Measurements from ENCODE around the gene PSMC3IP.

The PSMC3IP gene

DNA sequence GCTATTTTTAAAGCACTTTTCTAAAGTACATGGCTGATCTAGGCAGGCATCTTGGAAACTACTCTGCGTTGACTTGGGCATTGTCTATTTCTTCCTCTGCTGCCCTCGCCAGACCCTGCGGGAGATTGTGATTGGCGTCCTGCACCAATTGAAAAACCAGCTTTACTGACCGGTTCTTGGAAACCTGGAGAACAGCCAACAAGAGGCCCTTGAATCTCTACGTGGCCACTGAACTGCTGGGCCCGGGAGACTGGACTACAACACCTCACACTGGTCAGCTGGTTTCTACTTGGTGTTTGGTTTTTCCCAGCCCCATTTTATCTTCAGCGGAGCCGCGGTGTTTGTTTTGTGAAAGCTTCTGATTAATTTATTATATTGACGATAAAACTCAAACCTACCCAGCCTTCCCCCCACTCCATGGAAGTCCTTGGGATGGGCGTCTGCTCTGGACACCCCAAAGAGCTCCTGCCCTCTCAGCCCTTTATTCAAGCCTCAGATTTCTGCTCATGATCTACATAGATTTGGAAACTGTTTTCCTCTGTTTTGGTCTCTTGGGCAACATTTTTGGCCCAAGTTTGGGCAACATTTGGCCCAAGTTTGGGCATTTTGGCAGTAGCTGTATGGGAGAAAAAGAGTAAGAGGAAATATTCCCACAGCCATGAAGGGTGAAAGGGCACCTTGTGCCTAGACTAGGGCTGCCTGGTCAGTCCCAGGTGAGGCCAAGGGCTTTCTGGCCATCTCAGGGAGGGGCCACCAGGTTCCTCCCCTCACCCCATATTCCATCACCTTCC is 5.9 kb downstream of the PSMC3IP start:
- Histone ChIP-seq H3K9ac (ENCODE audit: insufficient read length, low read depth) (no peak overlapping the region), H3K9me3 (ENCODE audit: insufficient read depth, low read length) (no peaks in the 10 kb centered on the region), H3K4me1 (ENCODE audit: insufficient read depth, insufficient read length) (peaks cover 3% of the 10 kb centered on the region), H3K4me3 (ENCODE audit: insufficient read length, low read depth) (no peak overlapping the region), H3K36me3 (ENCODE audit: insufficient read depth, insufficient read length, low read length) (peaks cover 90% of the 10 kb centered on the region), H3K27me3 (ENCODE audit: insufficient read depth, insufficient read length) (no peaks in the 10 kb centered on the region)
- TF ChIP-seq YY1 (IDR thresholded peaks at IDR 0.05; ENCODE audit: insufficient read depth, insufficient read length) (no peak), SUZ12 (IDR thresholded peaks at IDR 0.05; ENCODE audit: extremely low read depth, insufficient read depth, insufficient read length) (no peak), ZNF274 (IDR thresholded peaks at IDR 0.05; ENCODE audit: low read depth, low read length) (no peak)
- no peak for DNase-seq (ENCODE audit: low read depth, low spot score)

DNA sequence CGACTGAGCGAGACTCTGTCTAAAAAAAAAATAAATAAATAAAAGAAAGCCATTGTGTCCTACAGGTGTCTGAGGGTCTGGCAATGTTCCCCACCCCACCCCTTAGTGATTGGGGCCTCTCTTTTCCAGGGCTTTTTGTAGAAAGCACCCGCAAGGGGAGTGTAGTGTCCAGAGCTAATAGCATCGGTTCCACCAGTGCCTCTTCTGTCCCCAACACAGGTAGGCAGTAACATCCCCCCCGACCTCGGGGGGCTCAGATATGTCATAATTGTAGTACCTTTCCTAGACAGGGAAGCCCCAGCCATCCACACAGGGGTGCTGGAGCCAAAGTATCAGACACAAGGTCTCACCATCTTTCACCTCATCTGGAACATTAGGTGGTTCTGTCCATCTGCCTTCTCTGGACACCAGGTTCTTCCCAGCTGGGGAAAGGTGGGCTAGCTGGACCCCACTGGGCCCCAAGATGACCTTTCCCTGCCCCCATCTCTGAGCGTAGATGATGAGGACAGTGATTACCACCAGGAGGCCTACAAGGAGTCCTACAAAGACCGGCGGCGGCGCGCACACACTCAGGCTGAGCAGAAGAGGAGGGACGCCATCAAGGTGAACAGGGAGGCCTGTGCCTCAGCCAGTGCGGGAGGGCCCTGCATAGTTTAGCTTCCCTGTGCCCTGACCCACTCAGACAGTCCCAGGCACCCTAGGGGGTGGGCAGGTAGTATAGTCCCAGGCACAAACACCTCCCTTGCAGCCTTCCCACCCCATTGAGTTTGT is 9.0 kb downstream of the PSMC3IP start:
- no peaks in the 10 kb centered on the region for H3K9me3 ChIP-seq (ENCODE audit: insufficient read depth, low read length)
- H3K4me3 ChIP-seq (ENCODE audit: insufficient read length, low read depth), result no peak overlapping the region
- DNase-seq (ENCODE audit: low read depth, low spot score), result no peak
- TF ChIP-seq ZNF274 (IDR thresholded peaks at IDR 0.05; ENCODE audit: low read depth, low read length) (no peak), YY1 (IDR thresholded peaks at IDR 0.05; ENCODE audit: insufficient read depth, insufficient read length) (no peak), SUZ12 (IDR thresholded peaks at IDR 0.05; ENCODE audit: extremely low read depth, insufficient read depth, insufficient read length) (no peak)
- H3K9ac ChIP-seq (ENCODE audit: insufficient read length, low read depth), result no peak overlapping the region
- H3K27me3 ChIP-seq (ENCODE audit: insufficient read depth, insufficient read length), result no peaks in the 10 kb centered on the region
- H3K4me1 ChIP-seq (ENCODE audit: insufficient read depth, insufficient read length), result peaks cover 14% of the 10 kb centered on the region
- peaks cover 91% of the 10 kb centered on the region for H3K36me3 ChIP-seq (ENCODE audit: insufficient read depth, insufficient read length, low read length)

DNA sequence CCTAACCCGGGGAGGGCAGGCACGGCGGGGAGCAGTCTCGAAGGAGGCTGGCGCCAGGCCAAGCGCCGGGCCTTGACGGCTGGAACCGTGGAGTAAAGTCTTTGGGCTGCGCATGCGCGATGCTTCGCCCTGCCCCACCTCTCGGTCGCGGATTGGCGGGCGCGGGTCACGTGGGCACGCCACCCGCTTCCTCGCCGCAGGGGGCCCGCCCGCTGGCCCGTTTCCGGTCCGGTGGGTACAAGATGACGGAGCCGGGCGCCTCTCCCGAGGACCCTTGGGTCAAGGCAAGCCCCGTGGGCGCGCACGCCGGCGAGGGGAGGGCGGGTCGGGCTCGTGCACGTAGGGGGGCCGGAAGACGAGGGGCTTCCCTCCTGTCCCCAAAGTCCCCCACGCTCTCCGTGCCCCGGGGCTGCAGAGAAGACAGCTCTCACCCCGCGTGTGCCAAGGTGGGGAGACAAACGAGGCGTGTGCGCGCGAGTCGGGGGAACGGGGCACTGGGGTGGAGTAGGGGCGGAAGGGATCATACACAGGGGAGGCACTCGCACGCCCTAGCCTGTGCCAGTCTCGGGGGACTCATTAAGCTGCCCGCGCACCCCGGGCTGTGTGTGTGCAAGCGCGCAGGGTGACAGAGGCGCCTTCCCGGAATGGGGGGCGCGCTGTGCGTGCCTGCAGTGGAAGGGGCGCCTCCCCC is 10.5 kb downstream of the PSMC3IP start, which contains the start of gene MLX:
MLX (plus strand) TSS at position 218 of the 691 bp plus-strand sequence; CDS start at position 243, 25 bp downstream.
- Histone ChIP-seq H3K9ac (ENCODE audit: insufficient read length, low read depth) (peak within 1 kb of the TSS; percentile 88), H3K4me1 (ENCODE audit: insufficient read depth, insufficient read length) (peaks cover 19% of the 10 kb centered on the region), H3K9me3 (ENCODE audit: insufficient read depth, low read length) (no peaks in the 10 kb centered on the region), H3K4me3 (ENCODE audit: insufficient read length, low read depth) (peak within 1 kb of the TSS; percentile 91), H3K27me3 (ENCODE audit: insufficient read depth, insufficient read length) (no peaks in the 10 kb centered on the region), H3K36me3 (ENCODE audit: insufficient read depth, insufficient read length, low read length) (peaks cover 85% of the 10 kb centered on the region)
- TF ChIP-seq YY1 (IDR thresholded peaks at IDR 0.05; ENCODE audit: insufficient read depth, insufficient read length) (no peak), SUZ12 (IDR thresholded peaks at IDR 0.05; ENCODE audit: extremely low read depth, insufficient read depth, insufficient read length) (no peak), ZNF274 (IDR thresholded peaks at IDR 0.05; ENCODE audit: low read depth, low read length) (no peak)
- peak; percentile 68 for DNase-seq (ENCODE audit: low read depth, low spot score)

DNA sequence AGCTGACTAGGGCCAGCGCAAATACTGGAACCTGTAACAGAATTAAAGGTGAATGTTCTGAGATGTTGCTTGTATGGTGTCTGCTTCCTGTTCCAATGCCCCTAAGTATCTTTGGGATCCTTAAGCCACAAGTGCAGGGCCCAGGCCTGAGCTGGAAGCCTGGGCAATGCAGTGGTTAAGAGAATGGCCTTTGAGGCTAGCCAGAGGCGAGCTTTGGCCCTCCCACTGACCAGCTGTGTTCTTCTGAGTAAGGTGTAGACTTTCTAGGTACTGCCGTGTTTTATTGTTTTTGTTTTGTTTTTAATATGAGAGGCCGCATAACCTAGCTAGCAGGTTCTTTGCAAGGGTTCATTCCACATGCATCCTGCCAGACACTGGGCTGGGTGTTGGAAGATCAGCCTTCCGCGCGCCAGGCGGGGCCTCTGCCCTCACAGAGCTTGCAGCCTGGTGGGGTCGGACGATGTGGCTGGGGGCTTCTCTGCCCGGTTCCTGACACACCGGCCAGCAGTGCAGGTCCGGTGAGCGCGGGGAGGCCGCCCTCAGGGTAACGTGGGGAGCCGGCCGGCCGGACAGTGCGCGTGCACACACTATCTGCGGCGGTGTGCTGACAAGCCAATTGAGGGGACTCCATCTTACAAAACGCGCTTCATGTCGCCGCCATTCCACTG is 11.2 kb downstream of the PSMC3IP start:
- Histone ChIP-seq H3K4me3 (ENCODE audit: insufficient read length, low read depth) (peak overlapping the region; percentile 91), H3K9ac (ENCODE audit: insufficient read length, low read depth) (peak overlapping the region; percentile 88), H3K9me3 (ENCODE audit: insufficient read depth, low read length) (no peaks in the 10 kb centered on the region), H3K27me3 (ENCODE audit: insufficient read depth, insufficient read length) (no peaks in the 10 kb centered on the region), H3K4me1 (ENCODE audit: insufficient read depth, insufficient read length) (peaks cover 19% of the 10 kb centered on the region), H3K36me3 (ENCODE audit: insufficient read depth, insufficient read length, low read length) (peaks cover 78% of the 10 kb centered on the region)
- peak; percentile 28 for TF ChIP-seq YY1 (IDR thresholded peaks at IDR 0.05; ENCODE audit: insufficient read depth, insufficient read length)
- no peak for TF ChIP-seq SUZ12 (IDR thresholded peaks at IDR 0.05; ENCODE audit: extremely low read depth, insufficient read depth, insufficient read length)
- DNase-seq (ENCODE audit: low read depth, low spot score), result no peak

DNA sequence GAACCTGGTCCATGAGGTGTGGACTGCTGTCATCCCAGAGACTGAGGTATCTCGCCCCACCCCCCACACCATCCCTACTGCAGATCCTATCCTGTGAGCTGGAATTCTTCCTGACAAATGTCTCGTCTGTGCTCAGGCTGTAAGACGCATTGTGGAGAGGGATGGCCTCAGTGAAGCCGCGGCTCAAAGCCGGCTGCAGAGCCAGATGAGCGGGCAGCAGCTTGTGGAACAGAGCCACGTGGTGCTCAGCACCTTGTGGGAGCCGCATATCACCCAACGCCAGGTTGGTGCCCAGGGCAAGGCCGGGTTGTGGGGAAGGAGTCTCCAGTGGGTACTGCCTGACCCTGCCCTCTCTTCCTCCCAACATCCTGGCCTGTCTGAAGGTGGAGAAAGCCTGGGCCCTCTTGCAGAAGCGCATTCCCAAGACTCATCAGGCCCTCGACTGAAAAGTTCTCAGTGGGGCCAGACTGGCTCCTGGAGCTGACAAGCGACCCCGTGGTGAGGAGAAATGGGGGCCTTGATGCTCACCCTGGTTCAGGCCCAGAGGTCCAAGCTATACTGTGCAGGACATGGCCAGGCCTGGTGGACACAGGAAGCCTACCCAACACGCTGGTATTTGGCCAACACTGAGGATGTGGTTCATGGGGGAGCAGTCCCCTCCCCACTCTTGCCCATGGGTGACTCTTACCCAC is 11.9 kb downstream of the PSMC3IP start:
- no peaks in the 10 kb centered on the region for H3K27me3 ChIP-seq (ENCODE audit: insufficient read depth, insufficient read length)
- peaks cover 19% of the 10 kb centered on the region for H3K4me1 ChIP-seq (ENCODE audit: insufficient read depth, insufficient read length)
- peak overlapping the region; percentile 88 for H3K9ac ChIP-seq (ENCODE audit: insufficient read length, low read depth)
- no peak for DNase-seq (ENCODE audit: low read depth, low spot score)
- TF ChIP-seq YY1 (IDR thresholded peaks at IDR 0.05; ENCODE audit: insufficient read depth, insufficient read length) (no peak), ZNF274 (IDR thresholded peaks at IDR 0.05; ENCODE audit: low read depth, low read length) (no peak), SUZ12 (IDR thresholded peaks at IDR 0.05; ENCODE audit: extremely low read depth, insufficient read depth, insufficient read length) (no peak)
- H3K9me3 ChIP-seq (ENCODE audit: insufficient read depth, low read length), result no peaks in the 10 kb centered on the region
- H3K4me3 ChIP-seq (ENCODE audit: insufficient read length, low read depth), result no peak overlapping the region
- H3K36me3 ChIP-seq (ENCODE audit: insufficient read depth, insufficient read length, low read length), result peaks cover 72% of the 10 kb centered on the region

DNA sequence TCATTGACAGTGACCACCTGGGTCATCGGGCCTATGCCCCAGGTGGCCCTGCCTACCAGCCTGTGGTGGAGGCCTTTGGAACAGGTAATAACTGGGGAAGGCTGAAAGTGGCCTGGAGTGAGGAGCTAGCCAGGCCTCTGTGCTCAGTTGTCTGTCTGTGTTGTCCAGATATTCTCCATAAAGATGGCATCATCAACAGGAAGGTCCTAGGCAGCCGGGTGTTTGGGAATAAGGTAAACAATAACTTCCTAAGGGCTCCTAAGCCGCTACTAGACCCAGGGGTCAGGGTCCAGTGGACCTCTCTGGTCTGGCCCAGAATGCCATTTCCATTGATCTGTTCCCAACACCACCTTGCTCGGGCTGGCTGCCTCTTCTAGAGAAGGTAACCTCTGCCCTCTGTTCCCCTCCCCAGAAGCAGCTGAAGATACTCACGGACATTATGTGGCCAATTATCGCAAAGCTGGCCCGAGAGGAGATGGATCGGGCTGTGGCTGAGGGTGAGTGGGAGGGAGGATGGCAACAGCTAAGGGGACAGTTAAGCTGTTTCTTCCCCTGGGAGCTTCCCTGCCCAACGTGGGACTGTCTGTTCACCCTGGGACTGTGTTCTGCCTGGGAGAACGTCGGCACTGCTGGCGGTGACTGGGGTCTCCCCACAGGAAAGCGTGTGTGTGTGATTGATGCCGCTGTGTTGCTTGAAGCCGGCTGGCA is 12.6 kb downstream of the PSMC3IP start:
- DNase-seq (ENCODE audit: low read depth, low spot score), result no peak
- Histone ChIP-seq H3K4me3 (ENCODE audit: insufficient read length, low read depth) (no peak overlapping the region), H3K36me3 (ENCODE audit: insufficient read depth, insufficient read length, low read length) (peaks cover 65% of the 10 kb centered on the region), H3K9ac (ENCODE audit: insufficient read length, low read depth) (no peak overlapping the region), H3K27me3 (ENCODE audit: insufficient read depth, insufficient read length) (no peaks in the 10 kb centered on the region), H3K9me3 (ENCODE audit: insufficient read depth, low read length) (no peaks in the 10 kb centered on the region), H3K4me1 (ENCODE audit: insufficient read depth, insufficient read length) (peaks cover 19% of the 10 kb centered on the region)
- no peak for TF ChIP-seq YY1 (IDR thresholded peaks at IDR 0.05; ENCODE audit: insufficient read depth, insufficient read length)
